ENCODE measurements around the gene CNNM3.
"Not testable (repeated sequence)": the region's sequence is repeated elsewhere in the genome, so short reads cannot be mapped to it uniquely, and the experiment has no call there.

The CNNM3 gene

GRCh38 chr2:96801005-96801785 is 14.9 kb upstream of the CNNM3 start:
- Histone ChIP-seq H3K9ac (ENCODE audit: low read depth, low read length) (no peak overlapping the region), H3K36me3 (ENCODE audit: control insufficient read depth, insufficient read depth, low read length) (peaks cover 10% of the 10 kb centered on the region), H3K4me3 (ENCODE audit: low read depth, low read length) (no peak overlapping the region)

GRCh38 chr2:96801786-96802595 is 14.1 kb upstream of the CNNM3 start:
- no peak overlapping the region for H3K9ac ChIP-seq (ENCODE audit: low read depth, low read length)
- H3K36me3 ChIP-seq (ENCODE audit: control insufficient read depth, insufficient read depth, low read length), result peaks cover 10% of the 10 kb centered on the region
- no peaks in the 10 kb centered on the region for H3K27me3 ChIP-seq (ENCODE audit: control insufficient read depth, insufficient read depth, low read length)
- H3K9me3 ChIP-seq (ENCODE audit: control insufficient read depth, insufficient read depth, low read length), result no peaks in the 10 kb centered on the region
- no peak overlapping the region for H3K4me3 ChIP-seq (ENCODE audit: low read depth, low read length)
- peaks cover 2% of the 10 kb centered on the region for H3K4me1 ChIP-seq (ENCODE audit: control insufficient read depth, insufficient read depth, low read length)

More at GRCh38 chr2:96801005-96801785, 14.9 kb upstream of the CNNM3 start:
- Histone ChIP-seq H3K9me3 (ENCODE audit: control insufficient read depth, insufficient read depth, low read length) (no peaks in the 10 kb centered on the region), H3K27me3 (ENCODE audit: control insufficient read depth, insufficient read depth, low read length) (no peaks in the 10 kb centered on the region), H3K4me1 (ENCODE audit: control insufficient read depth, insufficient read depth, low read length) (peaks cover 2% of the 10 kb centered on the region)

DNA sequence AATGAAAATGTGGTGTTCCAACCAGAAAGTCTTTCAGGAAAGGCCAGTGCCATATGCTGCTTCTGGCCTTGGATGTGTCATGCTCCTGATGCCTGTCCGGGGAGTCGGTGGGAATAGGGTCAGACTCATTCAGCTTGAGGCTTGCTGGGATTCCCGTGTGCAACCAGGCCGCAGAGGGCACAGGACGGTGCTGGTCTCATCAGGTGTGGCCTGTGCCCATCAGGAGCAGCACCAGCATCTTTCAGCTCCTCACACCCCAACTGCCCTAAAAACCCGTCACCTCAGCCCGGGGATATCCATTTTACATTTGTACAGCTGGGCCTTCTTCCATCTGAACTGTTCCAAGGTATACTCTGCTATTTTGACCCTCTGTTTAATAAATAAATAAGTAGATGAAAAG is 13.3 kb upstream of the CNNM3 start:
- no peaks in the 10 kb centered on the region for H3K27me3 ChIP-seq (ENCODE audit: control insufficient read depth, insufficient read depth, low read length)
- H3K4me3 ChIP-seq (ENCODE audit: low read depth, low read length), result no peak overlapping the region
- H3K36me3 ChIP-seq (ENCODE audit: control insufficient read depth, insufficient read depth, low read length), result peaks cover 10% of the 10 kb centered on the region
- peaks cover 2% of the 10 kb centered on the region for H3K4me1 ChIP-seq (ENCODE audit: control insufficient read depth, insufficient read depth, low read length)
- H3K9ac ChIP-seq (ENCODE audit: low read depth, low read length), result no peak overlapping the region
- H3K9me3 ChIP-seq (ENCODE audit: control insufficient read depth, insufficient read depth, low read length), result no peaks in the 10 kb centered on the region

- no peaks in the 10 kb centered on the region for H3K9me3 ChIP-seq (ENCODE audit: control insufficient read depth, insufficient read depth, low read length)
- no peak overlapping the region for H3K9ac ChIP-seq (ENCODE audit: low read depth, low read length)
- no peak overlapping the region for H3K4me3 ChIP-seq (ENCODE audit: low read depth, low read length)
- H3K4me1 ChIP-seq (ENCODE audit: control insufficient read depth, insufficient read depth, low read length), result peaks cover 2% of the 10 kb centered on the region
- no peaks in the 10 kb centered on the region for H3K27me3 ChIP-seq (ENCODE audit: control insufficient read depth, insufficient read depth, low read length)
- H3K36me3 ChIP-seq (ENCODE audit: control insufficient read depth, insufficient read depth, low read length), result peaks cover 9% of the 10 kb centered on the region
Measured at GRCh38 chr2:96804986-96805385, 11.1 kb upstream of the CNNM3 start.

GRCh38 chr2:96805946-96806345 is 10.1 kb upstream of the CNNM3 start:
- H3K9ac ChIP-seq (ENCODE audit: low read depth, low read length); H3K9me3 ChIP-seq (ENCODE audit: control insufficient read depth, insufficient read depth, low read length); H3K27me3 ChIP-seq (ENCODE audit: control insufficient read depth, insufficient read depth, low read length); H3K4me1 ChIP-seq (ENCODE audit: control insufficient read depth, insufficient read depth, low read length); H3K4me3 ChIP-seq (ENCODE audit: low read depth, low read length): not testable (repeated sequence)
- peaks cover 11% of the 10 kb centered on the region for H3K36me3 ChIP-seq (ENCODE audit: control insufficient read depth, insufficient read depth, low read length)

DNA sequence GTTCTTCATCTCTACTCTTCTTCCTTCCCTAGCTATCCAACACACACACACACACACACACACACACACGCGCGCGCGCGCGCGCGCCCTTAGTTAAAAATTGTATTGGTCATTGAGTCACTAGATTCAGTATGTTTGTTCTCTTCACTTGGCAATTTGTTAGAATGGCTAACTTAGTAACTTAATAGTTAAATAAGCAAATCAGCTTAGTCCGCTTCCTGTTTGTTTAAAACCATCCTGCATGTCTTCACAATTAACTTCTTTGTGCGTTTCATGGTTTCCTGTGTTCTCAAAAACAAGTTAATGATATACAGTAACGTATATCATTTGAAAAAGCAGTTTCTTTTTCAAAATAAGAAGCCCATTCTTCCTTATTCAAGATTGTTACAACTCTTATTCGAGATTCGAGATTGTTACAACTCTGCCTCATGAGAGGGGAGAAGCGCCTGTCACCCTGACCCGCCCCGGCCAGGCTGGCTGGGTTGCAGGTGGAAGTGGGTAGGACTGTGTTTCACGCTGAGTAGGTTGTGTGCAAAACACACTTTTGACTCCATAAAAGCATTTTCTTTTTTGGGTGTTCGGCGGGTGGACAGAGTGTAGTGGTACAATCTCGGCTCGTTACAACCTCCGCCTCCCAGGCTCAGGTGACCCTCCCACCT is 9.5 kb upstream of the CNNM3 start:
- no peaks in the 10 kb centered on the region for H3K27me3 ChIP-seq (ENCODE audit: control insufficient read depth, insufficient read depth, low read length)
- no peak overlapping the region for H3K9ac ChIP-seq (ENCODE audit: low read depth, low read length)
- peaks cover 11% of the 10 kb centered on the region for H3K36me3 ChIP-seq (ENCODE audit: control insufficient read depth, insufficient read depth, low read length)
- H3K9me3 ChIP-seq (ENCODE audit: control insufficient read depth, insufficient read depth, low read length), result no peaks in the 10 kb centered on the region
- H3K4me3 ChIP-seq (ENCODE audit: low read depth, low read length), result no peak overlapping the region
- no peaks in the 10 kb centered on the region for H3K4me1 ChIP-seq (ENCODE audit: control insufficient read depth, insufficient read depth, low read length)

- H3K27me3 ChIP-seq (ENCODE audit: control insufficient read depth, insufficient read depth, low read length), result no peaks in the 10 kb centered on the region
- no peak overlapping the region for H3K9ac ChIP-seq (ENCODE audit: low read depth, low read length)
- no peaks in the 10 kb centered on the region for H3K9me3 ChIP-seq (ENCODE audit: control insufficient read depth, insufficient read depth, low read length)
- H3K4me1 ChIP-seq (ENCODE audit: control insufficient read depth, insufficient read depth, low read length), result no peaks in the 10 kb centered on the region
- no peak overlapping the region for H3K4me3 ChIP-seq (ENCODE audit: low read depth, low read length)
- H3K36me3 ChIP-seq (ENCODE audit: control insufficient read depth, insufficient read depth, low read length), result peaks cover 8% of the 10 kb centered on the region
Measured at GRCh38 chr2:96807127-96807471, 9.0 kb upstream of the CNNM3 start.

DNA sequence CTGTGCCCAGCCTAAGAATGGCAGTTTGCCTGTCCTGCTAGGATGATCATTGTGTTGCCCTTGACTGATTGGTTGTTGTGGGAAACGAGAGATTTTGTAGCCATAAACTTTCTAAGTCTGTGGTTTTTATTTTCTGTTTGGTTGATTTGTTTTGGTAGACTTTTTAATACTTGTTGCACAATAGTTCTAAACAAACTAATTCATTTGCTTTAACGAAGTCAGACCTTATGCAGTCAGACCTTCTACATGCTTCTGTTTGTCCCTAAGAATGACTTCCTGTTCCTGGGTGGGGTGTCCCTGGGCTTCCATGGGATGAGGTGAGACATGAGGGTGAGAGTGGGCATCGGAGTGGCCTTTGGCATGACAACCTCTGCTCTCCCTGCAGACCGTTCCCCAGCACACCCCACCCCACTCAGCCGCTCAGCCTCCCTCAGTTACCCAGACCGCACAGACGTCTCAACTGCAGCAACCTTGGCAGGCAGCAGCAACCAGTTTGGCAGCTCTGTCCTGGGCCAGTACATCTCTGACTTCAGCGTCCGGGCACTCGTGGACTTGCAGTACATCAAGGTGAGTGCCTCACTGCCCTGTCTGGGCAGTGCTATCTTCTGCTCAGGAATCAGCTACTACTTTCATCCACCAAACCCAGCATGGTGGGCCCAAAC is 7.8 kb upstream of the CNNM3 start:
- no peak overlapping the region for H3K4me3 ChIP-seq (ENCODE audit: low read depth, low read length)
- H3K4me1 ChIP-seq (ENCODE audit: control insufficient read depth, insufficient read depth, low read length), result no peaks in the 10 kb centered on the region
- H3K36me3 ChIP-seq (ENCODE audit: control insufficient read depth, insufficient read depth, low read length), result peaks cover 7% of the 10 kb centered on the region

DNA sequence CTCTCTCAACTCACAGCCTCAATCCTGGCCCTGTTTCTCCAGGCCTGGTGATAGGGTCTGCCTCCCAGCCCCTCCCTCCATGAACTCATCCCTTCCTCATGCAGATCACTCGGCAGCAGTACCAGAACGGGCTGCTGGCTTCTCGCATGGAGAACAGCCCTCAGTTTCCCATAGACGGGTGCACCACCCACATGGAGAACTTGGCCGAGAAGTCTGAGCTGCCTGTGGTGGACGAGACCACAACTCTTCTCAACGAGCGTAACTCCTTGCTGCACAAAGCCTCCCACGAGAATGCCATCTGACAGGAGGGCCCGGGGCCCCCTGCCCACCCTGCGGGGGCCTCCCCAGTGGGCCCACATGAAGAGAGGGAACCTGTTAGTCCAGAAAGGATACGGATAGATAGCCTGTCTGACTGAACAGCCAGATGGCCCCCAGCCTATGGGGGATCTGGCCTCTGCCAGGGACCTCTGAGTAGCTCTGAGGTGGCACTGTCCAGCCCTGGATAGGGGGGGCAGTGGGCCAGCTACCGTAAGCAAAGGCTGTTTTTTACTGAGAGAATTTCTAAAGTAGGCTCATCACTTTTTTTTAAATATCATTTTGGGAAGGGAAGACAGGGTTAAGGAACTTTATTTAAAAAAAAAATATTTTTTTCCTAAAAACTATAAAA is 6.7 kb upstream of the CNNM3 start:
- H3K9me3 ChIP-seq (ENCODE audit: control insufficient read depth, insufficient read depth, low read length), result no peaks in the 10 kb centered on the region
- H3K9ac ChIP-seq (ENCODE audit: low read depth, low read length), result no peak overlapping the region
- H3K4me3 ChIP-seq (ENCODE audit: low read depth, low read length), result no peak overlapping the region
- H3K27me3 ChIP-seq (ENCODE audit: control insufficient read depth, insufficient read depth, low read length), result no peaks in the 10 kb centered on the region
- no peaks in the 10 kb centered on the region for H3K4me1 ChIP-seq (ENCODE audit: control insufficient read depth, insufficient read depth, low read length)
- peaks cover 7% of the 10 kb centered on the region for H3K36me3 ChIP-seq (ENCODE audit: control insufficient read depth, insufficient read depth, low read length)

More for the DNA sequence above, 7.8 kb upstream of the CNNM3 start:
- Histone ChIP-seq H3K9me3 (ENCODE audit: control insufficient read depth, insufficient read depth, low read length) (no peaks in the 10 kb centered on the region), H3K27me3 (ENCODE audit: control insufficient read depth, insufficient read depth, low read length) (no peaks in the 10 kb centered on the region), H3K9ac (ENCODE audit: low read depth, low read length) (no peak overlapping the region)

DNA sequence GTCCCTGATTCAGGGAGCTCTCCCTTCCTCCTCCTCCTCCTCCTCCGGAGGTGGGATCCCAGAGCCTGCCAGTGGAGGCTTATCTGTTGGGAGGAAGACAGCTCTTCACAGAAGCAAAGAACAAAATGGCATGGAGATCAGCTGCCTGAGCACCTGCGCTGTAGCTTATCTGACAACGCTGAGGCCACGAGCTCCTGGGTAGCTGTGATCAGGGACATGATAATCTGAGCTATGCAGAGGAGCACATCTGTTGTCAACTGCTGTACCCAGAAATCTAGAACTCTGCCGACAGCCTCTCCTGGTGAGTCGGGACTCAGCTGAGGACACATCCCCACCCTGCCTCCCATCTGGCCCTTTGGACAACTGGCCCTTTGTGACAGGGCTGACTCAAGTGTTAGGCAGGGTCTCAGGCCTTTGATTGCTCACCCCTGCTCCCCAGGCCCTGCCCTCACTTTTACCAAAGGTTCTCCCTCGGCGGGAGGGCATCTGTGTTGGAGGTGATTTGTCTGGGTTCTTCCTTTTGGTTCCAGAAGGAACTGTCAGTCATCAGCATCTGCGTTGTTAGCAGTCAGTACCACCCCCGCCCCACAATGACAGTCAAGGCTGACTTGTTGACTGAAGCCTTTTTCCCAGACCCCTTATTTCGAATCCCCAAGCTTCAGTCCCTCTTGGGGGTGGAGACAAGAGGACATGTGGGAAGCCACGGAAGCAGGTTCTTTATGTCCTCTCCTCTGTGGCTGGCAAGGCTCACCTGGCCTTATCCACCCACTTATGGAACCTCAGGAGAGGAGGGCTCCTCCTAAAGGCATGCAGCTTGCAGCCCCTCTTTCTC is 5.9 kb upstream of the CNNM3 start:
- Histone ChIP-seq H3K9ac (ENCODE audit: low read depth, low read length) (no peak overlapping the region), H3K9me3 (ENCODE audit: control insufficient read depth, insufficient read depth, low read length) (no peaks in the 10 kb centered on the region), H3K4me3 (ENCODE audit: low read depth, low read length) (no peak overlapping the region), H3K27me3 (ENCODE audit: control insufficient read depth, insufficient read depth, low read length) (no peaks in the 10 kb centered on the region), H3K36me3 (ENCODE audit: control insufficient read depth, insufficient read depth, low read length) (peaks cover 7% of the 10 kb centered on the region), H3K4me1 (ENCODE audit: control insufficient read depth, insufficient read depth, low read length) (peaks cover 4% of the 10 kb centered on the region)

All from iPS-15b (cell line).